Neutrophil (primary cell): Measurements from ENCODE around the gene ZNF605.
"Not testable (repeated sequence)": the region's sequence is repeated elsewhere in the genome, so short reads cannot be mapped to it uniquely, and the experiment has no call there.

Experiments
- H3K27ac ChIP-seq: fragments of 200-600 bp; sonication (generic); 2 replicates; pipeline ENCODE4 v1.5.1; 2016; ENCODE audit warnings: mild to moderate bottlenecking, moderate library complexity
- H3K27me3 ChIP-seq: fragments of 200-600 bp; sonication (generic); 2 replicates; pipeline ENCODE4 v1.6.0; 2016; ENCODE audit warnings: mild to moderate bottlenecking
- H3K36me3 ChIP-seq: fragments of 200-600 bp; sonication (generic); 2 replicates; pipeline ENCODE4 v1.5.1; 2017
- H3K4me1 ChIP-seq, 2 experiments: fragments of 200-600 bp in 1 of 2; sonication (generic) in 1 of 2; 1 replicate in 1 of 2; 2 replicates in 1 of 2; pipeline versions ENCODE4 v1.5.1 to v1.6.1; 2013 to 2016; ENCODE audit warnings: low read depth in 1 of 2, low read length in 1 of 2, mild to moderate bottlenecking in 1 of 2, moderate library complexity in 1 of 2; ENCODE audit not compliant: control insufficient read depth in 1 of 2, insufficient read depth in 1 of 2
- H3K4me3 ChIP-seq, 2 experiments: fragments of 200-600 bp in 1 of 2; sonication (generic) in 1 of 2; 1 replicate in 1 of 2; 2 replicates in 1 of 2; pipeline ENCODE4 v1.5.1; 2013 to 2016; ENCODE audit warnings: low read depth in 1 of 2, low read length in 1 of 2, mild to moderate bottlenecking in 1 of 2, moderate library complexity in 1 of 2
- H3K9me3 ChIP-seq: fragments of 200-600 bp; sonication (generic); 2 replicates; pipeline ENCODE4 v1.5.1; 2016
- CTCF ChIP-seq: fragments of 200-600 bp; sonication (generic); IDR thresholded peaks from 2 replicates; pipeline ENCODE4 v1.5.1; 2016; ENCODE audit warnings: antibody characterized with exemption

ZNF605 gene

GRCh38 chr12:132956011-132956788, at the start of gene ZNF605:
ZNF605 (minus strand) TSS chr12:132956306; CDS start chr12:132945635, 10,671 bp downstream.
- H3K9me3 ChIP-seq, result peaks cover 5% of the 10 kb centered on the region
- TF ChIP-seq CTCF, result no peak
- H3K4me1 ChIP-seq, result peaks cover 10 to 11% of the 10 kb centered on the region in 2 experiments
- no peaks in the 10 kb centered on the region for H3K36me3 ChIP-seq
- H3K4me3 ChIP-seq, result peak within 1 kb of the TSS; percentile 76 to 95
- no peaks in the 10 kb centered on the region for H3K27me3 ChIP-seq
- peak within 1 kb of the TSS; percentile 23 for H3K27ac ChIP-seq

GRCh38 chr12:132998741-132999140, 42.6 kb upstream of the ZNF605 start:
- TF ChIP-seq CTCF, result no peak
- Histone ChIP-seq H3K4me3 (no peak overlapping the region), H3K27ac (no peak overlapping the region), H3K4me1 (no peaks in the 10 kb centered on the region), H3K9me3 (peaks cover 58% of the 10 kb centered on the region), H3K27me3 (no peaks in the 10 kb centered on the region), H3K36me3 (no peaks in the 10 kb centered on the region)

- Histone ChIP-seq H3K4me1 (peaks cover 15 to 19% of the 10 kb centered on the region in 2 experiments), H3K4me3 (peak overlapping the region; percentile 87 to 93), H3K27me3 (no peaks in the 10 kb centered on the region), H3K27ac (peak overlapping the region; percentile 66), H3K9me3 (peaks cover 13% of the 10 kb centered on the region), H3K36me3 (no peaks in the 10 kb centered on the region)
- no peak for TF ChIP-seq CTCF
Measured at GRCh38 chr12:132986885-132987225, 30.7 kb upstream of the ZNF605 start.

- Histone ChIP-seq H3K4me1 (peaks cover 15 to 19% of the 10 kb centered on the region in 2 experiments), H3K9me3 (peaks cover 11% of the 10 kb centered on the region), H3K4me3 (peak within 1 kb of the TSS; percentile 87 to 93), H3K27me3 (no peaks in the 10 kb centered on the region), H3K36me3 (no peaks in the 10 kb centered on the region), H3K27ac (peak within 1 kb of the TSS; percentile 66)
- TF ChIP-seq CTCF, result no peak
Measured at GRCh38 chr12:132986001-132986884, 30.1 kb upstream of the ZNF605 start, which contains the start of gene ZNF26. ZNF26 (plus strand) TSS chr12:132986367; CDS start chr12:132986841, 474 bp downstream.

GRCh38 chr12:132976870-132977269, 20.8 kb upstream of the ZNF605 start:
- H3K9me3 ChIP-seq, result not testable (repeated sequence)

More at GRCh38 chr12:132976870-132977269, 20.8 kb upstream of the ZNF605 start:
- not testable (repeated sequence) for H3K4me1 ChIP-seq, H3K36me3 ChIP-seq, H3K27me3 ChIP-seq, H3K27ac ChIP-seq, H3K4me3 ChIP-seq
